ENCODE data around the gene BAIAP2. TPM values are rescaled to one million over a fixed set of nuclear protein-coding genes. Genes with fewer than 3 reads are reported as not detected.

The BAIAP2 gene
- total RNA-seq, 4 donors from 2014 or later = 7.3 to 36.1 (median 15.4) TPM

DNA sequence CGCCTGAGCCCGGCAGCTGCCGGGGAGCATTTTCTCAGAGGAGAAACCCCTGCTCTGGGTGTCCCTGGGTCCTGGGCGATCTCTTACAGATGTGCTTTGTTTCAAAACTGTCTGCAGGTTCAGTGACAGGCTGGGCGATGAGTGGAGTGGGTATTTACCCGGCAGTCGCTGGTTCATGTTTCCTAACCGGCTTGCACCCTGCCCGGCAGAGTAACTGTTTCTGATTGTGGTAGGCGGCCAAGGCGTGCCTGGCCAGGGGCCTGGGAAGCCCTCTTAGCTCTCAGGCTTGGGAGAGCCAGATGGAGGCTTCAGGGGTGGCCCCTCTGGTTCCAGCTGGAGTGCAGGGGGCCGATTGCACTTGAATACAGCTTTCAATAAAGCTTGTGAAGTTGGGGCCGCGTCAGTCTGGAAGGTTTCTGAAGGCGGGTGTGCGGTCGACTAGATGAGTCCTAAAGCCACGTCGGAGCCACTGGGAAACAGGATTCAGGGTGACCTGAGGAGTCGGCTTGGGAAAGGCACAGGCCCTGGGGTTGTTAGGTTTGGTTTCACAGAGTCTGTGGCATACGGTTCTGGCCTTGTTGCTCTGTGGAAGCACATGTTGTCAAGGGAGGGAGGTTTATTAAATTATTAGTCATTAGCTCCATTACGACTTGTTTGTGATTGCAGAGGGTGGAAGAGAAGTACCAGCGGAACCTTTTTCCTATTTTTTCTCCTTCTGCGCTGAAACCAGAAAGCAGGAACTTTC, 1.4 kb downstream of the BAIAP2 start:
- ATAC-seq = no peak
- TF ChIP-seq POLR2A (IDR thresholded peaks at IDR 0.05) = no peak
- TF ChIP-seq, protein P1, sequence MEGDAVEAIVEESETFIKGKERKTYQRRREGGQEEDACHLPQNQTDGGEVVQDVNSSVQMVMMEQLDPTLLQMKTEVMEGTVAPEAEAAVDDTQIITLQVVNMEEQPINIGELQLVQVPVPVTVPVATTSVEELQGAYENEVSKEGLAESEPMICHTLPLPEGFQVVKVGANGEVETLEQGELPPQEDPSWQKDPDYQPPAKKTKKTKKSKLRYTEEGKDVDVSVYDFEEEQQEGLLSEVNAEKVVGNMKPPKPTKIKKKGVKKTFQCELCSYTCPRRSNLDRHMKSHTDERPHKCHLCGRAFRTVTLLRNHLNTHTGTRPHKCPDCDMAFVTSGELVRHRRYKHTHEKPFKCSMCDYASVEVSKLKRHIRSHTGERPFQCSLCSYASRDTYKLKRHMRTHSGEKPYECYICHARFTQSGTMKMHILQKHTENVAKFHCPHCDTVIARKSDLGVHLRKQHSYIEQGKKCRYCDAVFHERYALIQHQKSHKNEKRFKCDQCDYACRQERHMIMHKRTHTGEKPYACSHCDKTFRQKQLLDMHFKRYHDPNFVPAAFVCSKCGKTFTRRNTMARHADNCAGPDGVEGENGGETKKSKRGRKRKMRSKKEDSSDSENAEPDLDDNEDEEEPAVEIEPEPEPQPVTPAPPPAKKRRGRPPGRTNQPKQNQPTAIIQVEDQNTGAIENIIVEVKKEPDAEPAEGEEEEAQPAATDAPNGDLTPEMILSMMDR (IDR thresholded peaks at IDR 0.05 in 4 of 5, conservative IDR thresholded peaks at IDR 0.05 in 1 of 5) = no peak
- in situ Hi-C loops (cut with MboI; ENCODE audit: low sequenced_read_pairs in 4 of 4) = no loop called here
- no peak overlapping the region for H3K27ac ChIP-seq
- H3K27me3 ChIP-seq = peaks cover 0 to 4% (median 2%) of the 10 kb centered on the region in 3 donors
- H3K4me3 ChIP-seq = peak overlapping the region; percentile 35 to 55 (median 45)
- intact Hi-C loops (cut with DNase I; ENCODE audit: low total_unique reads) = loop anchor here (2.0 to 10.0 kb wide), 2 partner anchors 20 to 188 kb away; partner anchors contain the start of gene CEP131
- H3K36me3 ChIP-seq = no peaks in the 10 kb centered on the region
- peaks cover 18 to 38% of the 10 kb centered on the region in 2 donors for H3K4me1 ChIP-seq
- no peaks in the 10 kb centered on the region for H3K9me3 ChIP-seq
- DNase-seq = no peak

DNA sequence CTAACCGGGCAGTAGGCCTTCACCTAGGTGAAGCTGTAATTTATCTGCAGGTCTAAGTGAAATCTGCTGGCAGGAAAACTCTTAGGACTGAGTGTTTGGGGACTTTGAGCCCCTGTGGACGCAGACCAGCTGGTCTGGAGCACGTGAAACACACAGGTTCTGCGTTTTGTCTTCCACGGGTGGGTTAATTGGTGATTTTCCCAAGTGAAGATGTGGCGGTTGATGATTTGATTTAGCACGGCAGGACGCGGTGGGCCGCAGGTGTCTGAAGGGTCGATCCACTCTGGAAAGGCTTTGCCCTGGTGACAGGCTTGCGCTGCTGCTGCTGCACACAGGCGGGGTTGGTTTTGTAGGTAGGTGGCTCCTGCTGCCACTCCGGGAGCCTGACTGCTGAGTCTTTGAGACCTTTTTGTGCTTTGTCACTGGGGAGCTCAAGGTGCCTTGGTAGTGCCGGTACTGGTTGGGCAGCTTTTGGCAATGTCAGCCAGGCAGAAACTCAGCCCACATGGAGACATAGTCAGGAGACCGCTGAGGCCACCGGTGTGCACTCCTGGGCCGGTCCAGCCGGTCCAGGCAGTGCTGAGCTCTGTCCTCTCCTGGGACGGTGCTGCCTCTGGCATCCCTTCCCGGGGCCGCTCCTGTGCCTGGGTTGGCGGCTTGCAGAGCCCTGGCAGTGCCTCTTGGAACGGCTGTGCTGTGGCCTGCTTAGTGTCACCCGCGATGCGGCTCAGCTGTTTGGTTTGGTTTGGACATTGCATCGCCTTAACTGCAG, 2.3 kb downstream of the BAIAP2 start:
- ATAC-seq = peak; percentile 24 to 38
- in situ Hi-C loops (cut with MboI; ENCODE audit: low sequenced_read_pairs in 4 of 4) (no loop called here), intact Hi-C loops (cut with DNase I; ENCODE audit: low total_unique reads) (loop anchor here (2.0 to 10.0 kb wide), 2 partner anchors 20 to 188 kb away; partner anchors contain the start of gene CEP131)
- H3K27ac ChIP-seq = peak overlapping the region in 2 of 4 donors; percentile 11 to 14
- H3K4me3 ChIP-seq = no peak overlapping the region
- DNase-seq = peak; percentile 60 to 67
- H3K36me3 ChIP-seq = no peaks in the 10 kb centered on the region
- no peak for TF ChIP-seq POLR2A (IDR thresholded peaks at IDR 0.05)
- TF ChIP-seq, protein P1 (IDR thresholded peaks at IDR 0.05 in 4 of 5, conservative IDR thresholded peaks at IDR 0.05 in 1 of 5) = no peak
- no peaks in the 10 kb centered on the region for H3K9me3 ChIP-seq
- H3K27me3 ChIP-seq = peaks cover 0 to 4% (median 2%) of the 10 kb centered on the region in 3 donors
- H3K4me1 ChIP-seq = peaks cover 18 to 38% of the 10 kb centered on the region in 2 donors

DNA sequence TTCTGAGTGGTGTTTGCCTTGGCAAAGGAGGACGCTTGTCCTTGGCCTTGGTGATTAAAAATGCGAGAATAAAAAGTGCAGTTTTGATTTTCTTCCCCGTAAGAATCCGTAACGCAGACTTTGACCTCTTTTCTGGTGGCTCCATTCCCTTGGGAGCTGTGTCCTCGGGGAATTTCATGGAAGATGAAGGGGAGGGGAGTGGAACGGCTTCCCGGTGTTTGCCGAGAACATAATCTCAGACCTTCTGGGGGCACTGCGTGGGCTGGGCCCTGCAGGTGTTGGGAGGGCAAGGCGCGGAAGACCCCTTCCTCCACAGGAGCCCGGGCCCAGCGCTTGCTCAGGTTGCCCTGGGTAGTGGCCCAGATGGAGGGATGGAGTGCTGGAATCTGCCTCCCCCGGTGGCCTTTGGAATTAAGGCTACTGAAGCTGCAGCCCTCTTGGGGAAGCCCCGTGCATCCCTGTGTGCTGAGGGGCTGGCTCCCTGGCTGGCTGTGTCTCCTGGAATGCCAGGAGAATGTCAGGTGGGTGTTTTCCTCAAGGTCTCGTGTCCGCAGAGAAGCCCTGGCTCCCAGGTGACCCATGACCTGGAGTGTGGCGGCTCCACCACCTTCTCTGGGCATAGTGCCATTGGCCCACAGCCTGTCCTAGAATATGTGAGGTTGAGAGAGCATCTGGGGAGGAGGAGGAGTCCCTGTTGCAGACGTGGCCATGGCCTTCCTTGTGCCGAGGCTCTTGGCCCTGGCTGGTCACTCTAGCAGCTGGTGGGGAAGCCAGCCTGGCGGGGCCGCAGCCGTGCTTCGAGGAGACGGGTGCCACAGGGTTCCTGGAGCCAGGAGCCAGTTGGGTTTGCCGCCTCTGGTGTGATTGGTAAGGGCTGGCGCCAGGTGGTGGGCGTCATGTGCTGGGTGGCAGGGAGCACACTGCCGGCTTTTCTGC, 3.1 kb downstream of the BAIAP2 start:
- Histone ChIP-seq H3K27me3 (peaks cover 0 to 4% (median 2%) of the 10 kb centered on the region in 3 donors), H3K36me3 (no peaks in the 10 kb centered on the region), H3K9me3 (no peaks in the 10 kb centered on the region), H3K27ac (peak overlapping the region in 2 of 4 donors; percentile 11 to 14), H3K4me3 (no peak overlapping the region), H3K4me1 (peaks cover 18 to 43% of the 10 kb centered on the region in 2 donors)
- ATAC-seq (no peak), DNase-seq (no peak)
- no peak for TF ChIP-seq POLR2A (IDR thresholded peaks at IDR 0.05)
- TF ChIP-seq, protein P1 (IDR thresholded peaks at IDR 0.05 in 4 of 5, conservative IDR thresholded peaks at IDR 0.05 in 1 of 5) = no peak
- in situ Hi-C loops (cut with MboI; ENCODE audit: low sequenced_read_pairs in 4 of 4) = no loop called here
- intact Hi-C loops (cut with DNase I; ENCODE audit: low total_unique reads) = loop anchor here (2.0 to 10.0 kb wide), 2 partner anchors 19 to 187 kb away; partner anchors contain the start of gene CEP131

DNA sequence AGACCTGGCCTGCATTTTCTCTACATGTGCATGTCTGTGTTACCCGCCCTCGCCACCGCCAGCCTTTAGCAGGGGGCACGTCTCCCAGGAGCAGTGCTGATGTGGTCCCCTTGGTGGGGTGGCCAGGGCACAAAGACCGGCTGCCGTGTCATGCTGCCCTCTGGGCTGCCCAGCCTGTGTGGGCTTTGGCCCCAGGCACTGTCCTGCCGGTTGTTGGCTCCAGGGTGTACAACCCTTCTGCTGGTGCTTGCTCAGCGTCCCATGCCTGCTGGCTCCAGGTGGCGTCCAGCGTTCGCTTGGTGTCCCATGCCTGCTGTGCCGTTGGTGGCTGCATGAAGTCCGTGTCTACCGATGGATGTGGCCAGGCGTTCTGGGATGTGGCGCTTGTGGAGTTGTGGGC, 4.1 kb downstream of the BAIAP2 start:
- H3K27me3 ChIP-seq = peaks cover 0 to 2% (median 2%) of the 10 kb centered on the region in 3 donors
- ATAC-seq (no peak), DNase-seq (no peak)
- H3K4me1 ChIP-seq = peaks cover 16 to 48% of the 10 kb centered on the region in 2 donors
- H3K4me3 ChIP-seq = no peak overlapping the region
- intact Hi-C loops (cut with DNase I; ENCODE audit: low total_unique reads) (loop anchor here (10.0 kb wide), 1 partner anchor 186 kb away; the partner anchor contains the start of gene CEP131), in situ Hi-C loops (cut with MboI; ENCODE audit: low sequenced_read_pairs in 4 of 4) (no loop called here)
- no peak overlapping the region for H3K27ac ChIP-seq
- TF ChIP-seq, protein P1 (IDR thresholded peaks at IDR 0.05 in 4 of 5, conservative IDR thresholded peaks at IDR 0.05 in 1 of 5) = no peak
- no peak for TF ChIP-seq POLR2A (IDR thresholded peaks at IDR 0.05)
- H3K36me3 ChIP-seq = no peaks in the 10 kb centered on the region
- no peaks in the 10 kb centered on the region for H3K9me3 ChIP-seq

Data from gastrocnemius medialis (tissue), 4 donors.